Vagina (tissue), 2 donors: ENCODE measurements around the gene GRM7. TPM values are rescaled to one million over a fixed set of nuclear protein-coding genes. Genes with fewer than 3 reads are reported as not detected.
A peak's percentile ranks its signal among the peaks of the same experiment; 100 is the strongest.

ENCODE experiments used
- DNase-seq, 2 donors: peaks; one replicate each; pipeline ENCODE4 v3.0.0-alpha.2; 2017; ENCODE audit errors: extremely low spot score in 2 of 2
- H3K27ac ChIP-seq: fragments of 200-600 bp; sonication (generic); one replicate; pipeline ENCODE4 v1.5.1; 2019
- H3K27me3 ChIP-seq: fragments of 200-600 bp; sonication (generic); one replicate; pipeline ENCODE4 v1.5.1; 2019
- H3K36me3 ChIP-seq, 2 donors: fragments of 200-600 bp; sonication (generic); one replicate each; pipeline ENCODE4 v1.5.1; 2017 to 2019
- H3K4me1 ChIP-seq: fragments of 200-600 bp; sonication (generic); one replicate; pipeline ENCODE4 v1.5.1; 2019
- H3K4me3 ChIP-seq, 2 donors: fragments of 200-600 bp; sonication (generic); 1 replicate in 1 of 2; 2 replicates in 1 of 2; pipeline ENCODE4 v1.5.1; 2016 to 2019
- H3K9me3 ChIP-seq: fragments of 200-600 bp; sonication (generic); one replicate; pipeline ENCODE4 v1.5.1; 2019
- CTCF ChIP-seq, 3 experiments: fragments of 450-650 bp in 2 of 3; fragments of 200-600 bp in 1 of 3; sonication (generic) in 1 of 3; IDR thresholded peaks; one replicate each; pipeline ENCODE4 v1.5.1; 2017 to 2019; ENCODE audit warnings: antibody characterized with exemption in 3 of 3, mild to moderate bottlenecking in 2 of 3, moderate library complexity in 2 of 3
- POLR2A ChIP-seq, 2 donors: fragments of 450-650 bp; IDR thresholded peaks; one replicate each; pipeline ENCODE4 v1.6.1; 2017; ENCODE audit warnings: antibody characterized with exemption in 2 of 2, mild to moderate bottlenecking in 2 of 2, moderate library complexity in 2 of 2
- POLR2AphosphoS5 ChIP-seq, 2 donors: sonication (generic); formaldehyde crosslinking; IDR thresholded peaks; one replicate each; pipeline ENCODE4 v1.9.0; 2017; ENCODE audit warnings: antibody characterized with exemption in 2 of 2, mild to moderate bottlenecking in 2 of 2, low read depth in 1 of 2; ENCODE audit not compliant: insufficient read depth in 1 of 2
- intact Hi-C: fragments of 100-400 bp; cut with DNase I; formaldehyde crosslinking; loops from one replicate; pipeline ENCODE4 v1.15.1; 2023
- total RNA-seq: library from RNA; depleted of rRNA; stranded (reverse); fragments of >200 nt; gene quantifications from one replicate; pipeline ENCODE4 v1.2.3, GENCODE V29; 2016

Gene GRM7
- total RNA-seq, 1 donor from 2014 or later: 2.0 TPM

DNA sequence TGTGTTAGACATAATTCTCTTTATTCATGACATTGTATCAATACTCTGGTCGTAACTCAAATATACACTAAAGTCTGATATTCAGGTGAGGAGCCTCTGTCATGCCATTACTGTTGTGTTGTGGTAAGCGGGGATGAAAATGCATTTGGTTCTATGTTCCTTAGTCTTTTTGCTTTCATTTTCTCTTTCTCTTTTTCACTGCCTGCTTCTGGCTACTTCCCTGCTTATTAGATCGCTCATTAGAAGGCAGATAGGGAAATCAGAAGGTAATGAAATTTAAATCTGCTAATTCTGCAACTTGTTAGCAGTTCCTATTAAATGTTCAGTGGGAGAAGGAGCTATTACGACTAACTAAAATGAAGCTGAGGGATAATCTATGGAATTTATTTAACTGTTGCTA is 345.0 kb downstream of the GRM7 start:
- Histone ChIP-seq H3K36me3 (no peaks in the 10 kb centered on the region), H3K4me1 (no peaks in the 10 kb centered on the region), H3K27ac (no peak overlapping the region), H3K4me3 (peak overlapping the region in 1 of 2 donors; percentile 19), H3K27me3 (no peaks in the 10 kb centered on the region), H3K9me3 (no peaks in the 10 kb centered on the region)
- intact Hi-C loops: no loop called here
- DNase-seq: no peak
- TF ChIP-seq POLR2AphosphoS5 (IDR thresholded peaks at IDR 0.05; ENCODE audit: insufficient read depth in 1 of 2, low read depth in 1 of 2) (no peak), POLR2A (IDR thresholded peaks at IDR 0.05) (no peak), CTCF (IDR thresholded peaks at IDR 0.05) (no peak)

GRCh38 chr3:7207125-7207524 is 346.2 kb downstream of the GRM7 start:
- no peak overlapping the region for H3K4me3 ChIP-seq
- intact Hi-C loops: no loop called here
- TF ChIP-seq POLR2A (IDR thresholded peaks at IDR 0.05): no peak
- TF ChIP-seq CTCF (IDR thresholded peaks at IDR 0.05): no peak
- TF ChIP-seq POLR2AphosphoS5 (IDR thresholded peaks at IDR 0.05; ENCODE audit: insufficient read depth in 1 of 2, low read depth in 1 of 2): no peak
- no peaks in the 10 kb centered on the region for H3K27me3 ChIP-seq
- H3K27ac ChIP-seq: no peak overlapping the region
- H3K9me3 ChIP-seq: no peaks in the 10 kb centered on the region
- no peaks in the 10 kb centered on the region for H3K4me1 ChIP-seq
- H3K36me3 ChIP-seq: no peaks in the 10 kb centered on the region
- DNase-seq: no peak

DNA sequence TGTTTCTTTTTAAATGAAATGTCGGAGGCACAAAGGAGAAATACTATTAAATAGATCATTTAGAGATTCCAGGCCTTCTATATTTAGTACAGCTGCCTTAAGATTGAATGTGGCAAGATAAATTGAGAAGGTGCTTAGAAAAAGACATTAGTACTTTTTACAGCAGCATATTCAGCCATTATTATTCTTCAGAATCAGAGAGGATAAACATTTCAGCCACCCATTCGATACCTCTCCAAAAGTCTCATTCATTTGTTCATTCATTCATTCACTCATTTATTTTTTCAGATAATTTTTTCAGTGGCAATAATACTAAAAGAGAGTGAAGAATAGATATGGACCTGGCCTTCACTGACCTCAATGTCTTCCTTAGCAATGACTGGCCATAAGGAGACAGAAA is 347.0 kb downstream of the GRM7 start:
- no peak for DNase-seq
- Histone ChIP-seq H3K4me3 (no peak overlapping the region), H3K9me3 (no peaks in the 10 kb centered on the region), H3K27me3 (no peaks in the 10 kb centered on the region), H3K36me3 (no peaks in the 10 kb centered on the region), H3K27ac (no peak overlapping the region), H3K4me1 (no peaks in the 10 kb centered on the region)
- intact Hi-C loops: no loop called here
- no peak for TF ChIP-seq CTCF (IDR thresholded peaks at IDR 0.05)
- no peak for TF ChIP-seq POLR2A (IDR thresholded peaks at IDR 0.05)
- TF ChIP-seq POLR2AphosphoS5 (IDR thresholded peaks at IDR 0.05; ENCODE audit: insufficient read depth in 1 of 2, low read depth in 1 of 2): no peak

GRCh38 chr3:7209098-7209497 is 348.2 kb downstream of the GRM7 start:
- TF ChIP-seq POLR2A (IDR thresholded peaks at IDR 0.05) (no peak), CTCF (IDR thresholded peaks at IDR 0.05) (no peak), POLR2AphosphoS5 (IDR thresholded peaks at IDR 0.05; ENCODE audit: insufficient read depth in 1 of 2, low read depth in 1 of 2) (no peak)
- no peaks in the 10 kb centered on the region for H3K27me3 ChIP-seq
- H3K4me1 ChIP-seq: no peaks in the 10 kb centered on the region
- intact Hi-C loops: no loop called here
- H3K9me3 ChIP-seq: no peaks in the 10 kb centered on the region
- H3K27ac ChIP-seq: no peak overlapping the region
- DNase-seq: no peak
- no peaks in the 10 kb centered on the region for H3K36me3 ChIP-seq
- H3K4me3 ChIP-seq: no peak overlapping the region

GRCh38 chr3:7211740-7212139 is 350.8 kb downstream of the GRM7 start:
- Histone ChIP-seq H3K9me3 (no peaks in the 10 kb centered on the region), H3K4me3 (no peak overlapping the region), H3K27ac (no peak overlapping the region), H3K4me1 (no peaks in the 10 kb centered on the region), H3K27me3 (no peaks in the 10 kb centered on the region), H3K36me3 (no peaks in the 10 kb centered on the region)
- TF ChIP-seq CTCF (IDR thresholded peaks at IDR 0.05): no peak
- no peak for TF ChIP-seq POLR2A (IDR thresholded peaks at IDR 0.05)
- no peak for TF ChIP-seq POLR2AphosphoS5 (IDR thresholded peaks at IDR 0.05; ENCODE audit: insufficient read depth in 1 of 2, low read depth in 1 of 2)
- DNase-seq: no peak
- intact Hi-C loops: no loop called here
